Measurements from ENCODE around the gene WDSUB1. TPM values are rescaled to one million over a fixed set of nuclear protein-coding genes. Genes with fewer than 3 reads are reported as not detected.

WDSUB1 gene
- total and polyA plus RNA-seq, 9 of the 15 experiments (the other 6 are each of a cell fraction or from before 2014, with no cell fraction given), result 5.2 to 13.7 (median 9.4) TPM

GRCh38 chr2:159234868-159235267 lies 51.6 kb downstream of the WDSUB1 start (continued):
- TF ChIP-seq, protein P1, sequence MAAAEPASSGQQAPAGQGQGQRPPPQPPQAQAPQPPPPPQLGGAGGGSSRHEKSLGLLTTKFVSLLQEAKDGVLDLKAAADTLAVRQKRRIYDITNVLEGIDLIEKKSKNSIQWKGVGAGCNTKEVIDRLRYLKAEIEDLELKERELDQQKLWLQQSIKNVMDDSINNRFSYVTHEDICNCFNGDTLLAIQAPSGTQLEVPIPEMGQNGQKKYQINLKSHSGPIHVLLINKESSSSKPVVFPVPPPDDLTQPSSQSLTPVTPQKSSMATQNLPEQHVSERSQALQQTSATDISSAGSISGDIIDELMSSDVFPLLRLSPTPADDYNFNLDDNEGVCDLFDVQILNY (CRISPR knock-in tag; IDR thresholded peaks at IDR 0.05), result no peak
- peak; percentile 66 for TF ChIP-seq C11orf30 (IDR thresholded peaks at IDR 0.05; ENCODE audit: low read depth)

- intact Hi-C loops (cut with micrococcal nuclease) (no loop called here), in situ Hi-C loops (cut with MboI) (no loop called here)
- Histone ChIP-seq H3K36me3 (ENCODE audit: control insufficient read depth, insufficient read depth, low read length) (no peaks in the 10 kb centered on the region; the same call in 2 of the 3 replicates), H3K9me1 (ENCODE audit: control insufficient read depth, insufficient read depth, low read length) (no peaks in the 10 kb centered on the region), H4K20me1 (replicated peaks; ENCODE audit: control insufficient read depth, insufficient read depth, low read length) (no peaks in the 10 kb centered on the region), H3K9me3 (replicated peaks; ENCODE audit: control insufficient read depth, insufficient read depth, low read depth, low read length) (no peaks in the 10 kb centered on the region), H3K9ac (ENCODE audit: insufficient read depth in 1 of 2, low read depth in 2 of 2, low read length in 2 of 2) (no peak overlapping the region), H3K4me2 (ENCODE audit: insufficient read depth, low read length) (no peak overlapping the region), H3K27me3 (ENCODE audit: control insufficient read depth in 2 of 2, insufficient read depth in 2 of 2, low read length in 2 of 2) (no peaks in the 10 kb centered on the region), H3K79me2 (ENCODE audit: control insufficient read depth, insufficient read depth, low read length) (no peaks in the 10 kb centered on the region), H3K27ac (ENCODE audit: extremely low read depth, low read depth, low read length) (no peak overlapping the region), H3K4me1 (replicated peaks in 1 of 2; ENCODE audit: control insufficient read depth in 2 of 2, insufficient read depth in 2 of 2, low read length in 2 of 2) (no peaks in the 10 kb centered on the region; a peak in 1 of 5 replicates), H3K4me3 (no peak overlapping the region), H2AFZ (ENCODE audit: low read depth, low read length) (no peak overlapping the region)
- FAIRE-seq (no peak), ATAC-seq (no peak), DNase-seq (ENCODE audit: extremely low read depth in 1 of 4, low spot score in 3 of 4) (no peak)
- 21% methylated on average over 3 of the region's 3 CpGs for WGBS (ENCODE audit: insufficient coverage, low coverage, missing lambda C conversion rate)
- POLR2A ChIA-PET, result interaction anchor here (0.8 to 2.0 kb wide), 4 partner anchors 8 to 15 kb away, joined by 3 to 7 read pairs (median 4); no protein-coding TSS in a partner anchor
- no TSS peak for BruUV-seq (replicated peaks)
- CTCF ChIA-PET (ENCODE audit: low intra/inter-chr PET ratio), result no interaction called here
- TF ChIP-seq, protein P2, sequence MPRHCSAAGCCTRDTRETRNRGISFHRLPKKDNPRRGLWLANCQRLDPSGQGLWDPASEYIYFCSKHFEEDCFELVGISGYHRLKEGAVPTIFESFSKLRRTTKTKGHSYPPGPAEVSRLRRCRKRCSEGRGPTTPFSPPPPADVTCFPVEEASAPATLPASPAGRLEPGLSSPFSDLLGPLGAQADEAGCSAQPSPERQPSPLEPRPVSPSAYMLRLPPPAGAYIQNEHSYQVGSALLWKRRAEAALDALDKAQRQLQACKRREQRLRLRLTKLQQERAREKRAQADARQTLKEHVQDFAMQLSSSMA (CRISPR knock-in tag; IDR thresholded peaks at IDR 0.05), result no peak
- TF ChIP-seq HCFC1 (IDR thresholded peaks at IDR 0.05; ENCODE audit: low read depth, low read length) (no peak), ZNF124 (CRISPR knock-in tag; IDR thresholded peaks at IDR 0.05) (no peak), CLOCK (CRISPR knock-in tag; IDR thresholded peaks at IDR 0.05; ENCODE audit: borderline replicate concordance) (no peak), CXXC5 (CRISPR knock-in tag; IDR thresholded peaks at IDR 0.05) (no peak), POLR3A (IDR thresholded peaks at IDR 0.05; ENCODE audit: borderline replicate concordance, extremely low read depth, insufficient read depth, insufficient read length) (no peak), NCOA1 (IDR thresholded peaks at IDR 0.05; ENCODE audit: low read depth) (no peak), ZNF77 (CRISPR knock-in tag; IDR thresholded peaks at IDR 0.05) (no peak), EWSR1 (IDR thresholded peaks at IDR 0.05; ENCODE audit: borderline replicate concordance, low read depth, partially characterized antibody) (no peak), JUND (IDR thresholded peaks at IDR 0.05; ENCODE audit: borderline replicate concordance, low read depth, low read length) (no peak), JUND (tag; IDR thresholded peaks at IDR 0.05; ENCODE audit: borderline replicate concordance, low read depth, low read length) (no peak), THRA (IDR thresholded peaks at IDR 0.05) (no peak), NFIC (IDR thresholded peaks at IDR 0.05) (no peak), MAFK (IDR thresholded peaks at IDR 0.05; ENCODE audit: low read length) (no peak)
These were observed 53.9 kb downstream of the WDSUB1 start for GRCh38 chr2:159232456-159233170.

All from K562 (cell line).